K562 (cell line): Measurements from ENCODE around the gene RFLNA. TPM values are rescaled to one million over a fixed set of nuclear protein-coding genes. Genes with fewer than 3 reads are reported as not detected.

Source experiments
- ATAC-seq: fragments of 200-7000 bp; cut with Tn5 transposase; 3 replicates; pipeline ENCODE4 v1.9.1; 2020; ENCODE audit warnings: moderate library complexity
- BruUV-seq: library from RNA; stranded (reverse); fragments of 400-500 nt; replicated peaks from 2 replicates; lab custom pipeline; 2021; lab: Mats Ljungman, UMichigan
- CTCF ChIA-PET: fragments of 300-600 bp; formaldehyde crosslinking; extraction: SDS; loops from one replicate; lab custom pipeline; 2021; ENCODE audit warnings: low intra/inter-chr PET ratio; lab: Yijun Ruan, JAX
- POLR2A ChIA-PET: fragments of 300-600, 350-650 bp; sonication (Branson Sonifier 250); formaldehyde crosslinking; extraction: SDS; loops from one replicate; lab custom pipeline; 2021; ENCODE audit warnings: antibody characterized with exemption, inconsistent platforms; lab: Yijun Ruan, JAX
- DNase-seq, 4 experiments: peaks; one replicate each; pipeline versions ENCODE4 v3.0.0 to v3.0.0-alpha.2; 2011 to 2018; ENCODE audit warnings: low spot score in 3 of 4, mixed read lengths in 3 of 4; ENCODE audit errors: extremely low read depth in 1 of 4
- FAIRE-seq: peaks from 2 replicates; lab custom pipeline; 2011; peaks lifted over from hg19 to GRCh38; lab: Jason Lieb, UNC
- H2AFZ ChIP-seq: 2 replicates; pipeline ENCODE4 v1.6.0; 2011; ENCODE audit warnings: low read depth, low read length, control low read depth, inconsistent platforms
- H3K27ac ChIP-seq: fragments of 200-600 bp; 3 replicates; pipeline ENCODE4 v1.8.0; 2011; ENCODE audit warnings: low read depth, mild to moderate bottlenecking, control low read depth, inconsistent platforms, low read length, moderate library complexity, mixed read lengths; ENCODE audit errors: extremely low read depth
- H3K27me3 ChIP-seq, 2 experiments: fragments of 300-600 bp in 1 of 2; 2 replicates in 1 of 2; 3 replicates in 1 of 2; pipeline versions ENCODE4 v1.6.0 to v1.8.0; 2011; ENCODE audit warnings: inconsistent platforms in 2 of 2, low read length in 2 of 2, mild to moderate bottlenecking in 1 of 2, mixed read lengths in 1 of 2, moderate library complexity in 1 of 2; ENCODE audit not compliant: control insufficient read depth in 2 of 2, insufficient read depth in 2 of 2
- H3K36me3 ChIP-seq: fragments of 300-600 bp; 3 replicates; pipeline ENCODE4 v1.8.0; 2011; ENCODE audit warnings: mild to moderate bottlenecking, low read length, inconsistent platforms; ENCODE audit not compliant: control insufficient read depth, insufficient read depth
- H3K4me1 ChIP-seq, 2 experiments: fragments of 200-600 bp in 1 of 2; replicated peaks in 1 of 2; 2 replicates in 1 of 2; 3 replicates in 1 of 2; pipeline versions ENCODE4 v1.5.1 to v1.8.0; 2011; ENCODE audit warnings: inconsistent platforms in 2 of 2, low read length in 2 of 2, mild to moderate bottlenecking in 1 of 2, mixed read lengths in 1 of 2, moderate library complexity in 1 of 2; ENCODE audit not compliant: control insufficient read depth in 2 of 2, insufficient read depth in 2 of 2
- H3K4me2 ChIP-seq: 2 replicates; pipeline ENCODE4 v1.6.1; 2011; ENCODE audit warnings: low read length, control low read depth, inconsistent platforms, mixed read lengths; ENCODE audit not compliant: insufficient read depth
- H3K4me3 ChIP-seq: fragments of 200-600 bp; sonication (generic), shearing (Covaris generic); 2 replicates; pipeline ENCODE4 v1.5.1; 2016; ENCODE audit warnings: control low read depth, inconsistent platforms
- H3K79me2 ChIP-seq: fragments of 200-600 bp; 3 replicates; pipeline ENCODE4 v1.8.0; 2011; ENCODE audit warnings: low read length, inconsistent platforms; ENCODE audit not compliant: control insufficient read depth, insufficient read depth
- H3K9ac ChIP-seq, 2 experiments: 2 replicates each; pipeline versions ENCODE4 v1.6.0 to v1.6.1; 2011; ENCODE audit warnings: low read depth in 2 of 2, low read length in 2 of 2, control low read depth in 1 of 2, inconsistent platforms in 1 of 2, mild to moderate bottlenecking in 1 of 2, mixed read lengths in 1 of 2; ENCODE audit not compliant: insufficient read depth in 1 of 2
- H3K9me1 ChIP-seq: one replicate; pipeline ENCODE4 v1.6.0; 2011; ENCODE audit warnings: inconsistent platforms, mild to moderate bottlenecking, low read length, moderate library complexity; ENCODE audit not compliant: control insufficient read depth, insufficient read depth
- H3K9me3 ChIP-seq: replicated peaks from 2 replicates; pipeline ENCODE4 v1.5.1; 2011; ENCODE audit warnings: low read depth, low read length, inconsistent platforms; ENCODE audit not compliant: control insufficient read depth, insufficient read depth
- H4K20me1 ChIP-seq: replicated peaks from 2 replicates; pipeline ENCODE4 v1.6.1; 2011; ENCODE audit warnings: low read length, inconsistent platforms, mixed read lengths; ENCODE audit not compliant: control insufficient read depth, insufficient read depth
- ETV6 ChIP-seq, 3 experiments: fragments of 150-350 bp in 1 of 3; sonication (generic) in 1 of 3; formaldehyde crosslinking in 1 of 3; IDR thresholded peaks; 2 replicates each; pipeline versions ENCODE4 v1.6.1 to v1.8.0; 2014 to 2022; ENCODE audit warnings: borderline replicate concordance in 2 of 3, low read depth in 2 of 3, antibody characterized with exemption in 1 of 3, low read length in 1 of 3, mild to moderate bottlenecking in 1 of 3, missing genetic modification reagents in 1 of 3
- FOXP1 ChIP-seq: sonication (generic); formaldehyde crosslinking; IDR thresholded peaks from 2 replicates; pipeline ENCODE4 v1.8.0; 2022; ENCODE audit warnings: mild to moderate bottlenecking, missing genetic modification reagents
- HOXB6 ChIP-seq: fragments of 250-450 bp; sonication (Bioruptor Pico); IDR thresholded peaks from 2 replicates; pipeline ENCODE4 v1.5.1; 2022; ENCODE audit warnings: mild to moderate bottlenecking, borderline replicate concordance
- MAX ChIP-seq: sonication (generic); formaldehyde crosslinking; IDR thresholded peaks from 2 replicates; pipeline ENCODE4 v1.9.0; 2022; ENCODE audit warnings: mild to moderate bottlenecking, missing genetic modification reagents
- POLR3A ChIP-seq: IDR thresholded peaks from 2 replicates; pipeline ENCODE4 v1.6.1; 2011; ENCODE audit warnings: borderline replicate concordance, mild to moderate bottlenecking, moderate library complexity; ENCODE audit not compliant: insufficient read length, insufficient read depth; ENCODE audit errors: extremely low read depth
- RBM39 ChIP-seq: fragments of 200-400 bp; formaldehyde crosslinking; optimal IDR thresholded peaks from 2 replicates; pipeline ENCODE3; 2018; ENCODE audit warnings: low read depth, low read length
- ZBTB7A ChIP-seq: IDR thresholded peaks from 2 replicates; pipeline ENCODE4 v1.6.1; 2011; ENCODE audit warnings: low read depth, mild to moderate bottlenecking, low read length, moderate library complexity, borderline replicate concordance; ENCODE audit not compliant: control insufficient read depth
- ZNF212 ChIP-seq: fragments of 450-650 bp; formaldehyde crosslinking; IDR thresholded peaks from 2 replicates; pipeline ENCODE4 v1.4.0; 2020; ENCODE audit warnings: mild to moderate bottlenecking
- WGBS: fragments of 100-300 bp; shearing (Covaris generic); methylation state at CpG from one replicate; pipeline ENCODE4 v1.1.6; 2016; ENCODE audit warnings: low coverage, mixed read lengths; ENCODE audit not compliant: insufficient coverage; ENCODE audit errors: missing lambda C conversion rate; 5-methylcytosine and 5-hydroxymethylcytosine counted together
- in situ Hi-C: fragments of 300-500 bp; cut with MboI; formaldehyde crosslinking; loops from 4 replicates; pipeline ENCODE4 v1.15.0; 2018; ENCODE audit warnings: inconsistent platforms, mixed read lengths
- intact Hi-C: fragments of 100-400 bp; cut with micrococcal nuclease; formaldehyde crosslinking; loops from 2 replicates; pipeline ENCODE4 v1.14.2; 2022
- polyA plus RNA-seq, 8 experiments: library from polyadenylated mRNA; depleted of rRNA in 4 of 8; stranded (reverse) in 5 of 8; unstranded in 3 of 8; fragments of >200 nt; fragmentation: Nextera tagmentation in 2 of 8; fragmentation: Illumina TruSeq in 1 of 8; extraction: Ambion mirVana in 2 of 8; extraction: Trizol in 1 of 8; gene quantifications; 2 replicates each; pipeline versions ENCODE4 v1.2.1 to v1.2.3, GENCODE V29; 2011 to 2014; ENCODE audit warnings: inconsistent platforms in 1 of 8, missing spikeins in 1 of 8
- total RNA-seq, 7 experiments: library from RNA; depleted of rRNA in 6 of 7; stranded (reverse); fragments of >200 nt in 6 of 7; fragmentation: Illumina TruSeq in 2 of 7; extraction: Trizol in 2 of 7; gene quantifications; 2 replicates each; pipeline versions ENCODE4 v1.2.1 to v1.2.3, GENCODE V29; 2011 to 2021; ENCODE audit warnings: low replicate concordance in 1 of 7
- TF ChIP-seq, protein P1 (sequence below): fragments of 250-450 bp; sonication (Bioruptor Pico); IDR thresholded peaks from 2 replicates; pipeline ENCODE4 v1.8.0; 2022; ENCODE audit warnings: moderate library complexity, mild to moderate bottlenecking, inconsistent platforms

The RFLNA gene
- total and polyA plus RNA-seq, 9 of the 15 experiments (the other 6 are each of a cell fraction or from before 2014, with no cell fraction given) = not detected

- no peak for TF ChIP-seq ETV6 (IDR thresholded peaks at IDR 0.05; ENCODE audit: borderline replicate concordance in 1 of 2, low read depth in 2 of 2, low read length in 1 of 2)
- no peak for TF ChIP-seq ETV6 (CRISPR knock-in tag; IDR thresholded peaks at IDR 0.05; ENCODE audit: borderline replicate concordance)
- no peak for TF ChIP-seq RBM39
- TF ChIP-seq HOXB6 (CRISPR knock-in tag) = no peak
- no peak for TF ChIP-seq POLR3A
These were observed 15.6 kb upstream of the RFLNA start (continued) for GRCh38 chr12:124279315-124279714.

GRCh38 chr12:124279846-124280360, 15.0 kb upstream of the RFLNA start:
- H2AFZ ChIP-seq = no peak overlapping the region
- H3K4me2 ChIP-seq = no peak overlapping the region
- no peaks in the 10 kb centered on the region for H3K36me3 ChIP-seq
- 11% methylated on average over 16 of the region's 19 CpGs for WGBS
- no TSS peak for BruUV-seq
- H3K4me3 ChIP-seq = no peak overlapping the region
- H3K79me2 ChIP-seq = no peaks in the 10 kb centered on the region
- FAIRE-seq (no peak), ATAC-seq (no peak), DNase-seq (no peak)
- no peaks in the 10 kb centered on the region for H4K20me1 ChIP-seq
- in situ Hi-C loops = no loop called here
- H3K9ac ChIP-seq = no peak overlapping the region
- CTCF ChIA-PET = no interaction called here
- H3K9me1 ChIP-seq = no peaks in the 10 kb centered on the region
- POLR2A ChIA-PET = interaction anchor here (0.6 kb wide), 1 partner anchor 75 kb away, joined by 3 read pairs; no protein-coding TSS in a partner anchor
- intact Hi-C loops = no loop called here
- no peaks in the 10 kb centered on the region; the same call in 1 of the 2 replicates for H3K9me3 ChIP-seq
- H3K4me1 ChIP-seq = 0 out of 5 replicates have a peak, but pooled peaks cover 0 to 2% of the 10 kb centered on the region in 2 experiments
- peaks cover 43 to 63% of the 10 kb centered on the region in 2 experiments for H3K27me3 ChIP-seq
- H3K27ac ChIP-seq = no peak overlapping the region
- TF ChIP-seq ZNF212 (CRISPR knock-in tag) = no peak
- no peak for TF ChIP-seq ZBTB7A
- TF ChIP-seq, protein P1, sequence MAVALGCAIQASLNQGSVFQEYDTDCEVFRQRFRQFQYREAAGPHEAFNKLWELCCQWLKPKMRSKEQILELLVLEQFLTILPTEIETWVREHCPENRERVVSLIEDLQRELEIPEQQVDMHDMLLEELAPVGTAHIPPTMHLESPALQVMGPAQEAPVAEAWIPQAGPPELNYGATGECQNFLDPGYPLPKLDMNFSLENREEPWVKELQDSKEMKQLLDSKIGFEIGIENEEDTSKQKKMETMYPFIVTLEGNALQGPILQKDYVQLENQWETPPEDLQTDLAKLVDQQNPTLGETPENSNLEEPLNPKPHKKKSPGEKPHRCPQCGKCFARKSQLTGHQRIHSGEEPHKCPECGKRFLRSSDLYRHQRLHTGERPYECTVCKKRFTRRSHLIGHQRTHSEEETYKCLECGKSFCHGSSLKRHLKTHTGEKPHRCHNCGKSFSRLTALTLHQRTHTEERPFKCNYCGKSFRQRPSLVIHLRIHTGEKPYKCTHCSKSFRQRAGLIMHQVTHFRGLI = no peak
- TF ChIP-seq FOXP1 (CRISPR knock-in tag) = no peak
- TF ChIP-seq MAX (CRISPR knock-in tag) = no peak
